PFSK-1 (cell line): ENCODE data around the gene LAGE3.

Source experiments
- REST ChIP-seq, 2 experiments: IDR thresholded peaks; 2 replicates each; pipeline versions ENCODE4 v1.6.1 to v1.8.0; 2011 to 2012; ENCODE audit warnings: low read depth in 2 of 2, low read length in 2 of 2, control low read depth in 1 of 2, inconsistent platforms in 1 of 2, mild to moderate bottlenecking in 1 of 2, moderate library complexity in 1 of 2; ENCODE audit not compliant: insufficient read depth in 1 of 2
- SIN3A ChIP-seq: IDR thresholded peaks from 2 replicates; pipeline ENCODE4 v1.6.1; 2012; ENCODE audit warnings: mild to moderate bottlenecking, low read length, moderate library complexity, borderline replicate concordance; ENCODE audit not compliant: insufficient read depth

- TF ChIP-seq REST (IDR thresholded peaks at IDR 0.05; ENCODE audit: insufficient read depth in 1 of 2, low read depth in 2 of 2, low read length in 2 of 2) (no peak), SIN3A (no peak)
Observed at GRCh38 chrX:154488336-154489075, 9.4 kb upstream of the LAGE3 start.
